GM18873 (cell line): ENCODE measurements around the gene YWHAB.

Experiments
- ATAC-seq: cut with Tn5 transposase; IDR thresholded peaks from one replicate; pipeline ENCODE4 v1.9.1; 2021; ENCODE audit warnings: mild to moderate bottlenecking, moderate library complexity, moderate number of reproducible peaks; ENCODE audit not compliant: unreplicated experiment, low FRiP score

Gene YWHAB

GRCh38 chr20:44910690-44911262 is 25.3 kb downstream of the YWHAB start:
- ATAC-seq = no peak

- ATAC-seq = no peak
These were observed 25.9 kb downstream of the YWHAB start for GRCh38 chr20:44911264-44911921.

GRCh38 chr20:44912189-44912588 is 26.7 kb downstream of the YWHAB start:
- no peak for ATAC-seq

- no peak for ATAC-seq
These were observed 29.4 kb downstream of the YWHAB start for GRCh38 chr20:44914924-44915323.

- no peak for ATAC-seq
These were observed 31.1 kb downstream of the YWHAB start for GRCh38 chr20:44916586-44916985.

DNA sequence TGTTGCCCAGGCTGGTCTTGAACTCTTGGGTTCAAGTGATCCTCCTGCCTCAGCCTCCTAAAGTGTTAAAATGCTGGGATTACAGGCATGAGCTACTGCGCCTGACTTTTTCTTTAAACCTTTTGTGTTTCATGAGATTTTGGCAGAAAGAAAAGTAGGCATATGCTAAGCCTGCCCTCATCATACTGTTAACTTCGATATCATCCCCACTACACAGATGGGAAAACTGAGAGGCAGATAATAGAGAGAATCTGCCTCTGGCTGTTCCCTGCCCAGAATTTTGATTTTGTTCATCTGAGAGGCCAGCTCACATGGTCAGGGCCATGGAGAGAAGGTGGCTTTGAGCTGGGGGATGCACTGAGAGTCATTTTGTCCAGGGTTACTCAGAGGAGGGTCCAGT is 31.9 kb downstream of the YWHAB start:
- ATAC-seq = no peak

DNA sequence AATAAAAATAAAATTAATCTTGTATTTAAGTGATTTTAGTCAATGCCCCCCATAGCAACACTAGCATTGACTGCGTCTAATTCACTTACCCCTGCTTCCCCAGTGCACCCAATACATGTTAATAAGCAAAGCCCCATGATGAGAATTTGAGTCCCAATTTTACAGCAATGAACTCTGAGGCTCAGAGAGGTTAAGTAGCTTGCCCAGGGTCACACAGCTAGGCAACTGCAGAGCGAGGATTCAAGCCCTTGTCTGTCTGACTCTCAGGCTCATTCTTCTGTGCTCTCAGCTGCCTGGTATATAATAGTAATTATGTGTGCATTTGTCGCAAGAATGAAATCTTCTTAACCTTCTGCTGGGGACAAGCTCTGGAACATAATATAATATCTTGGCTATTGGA is 32.8 kb downstream of the YWHAB start:
- ATAC-seq = no peak

- no peak for ATAC-seq
These were observed 33.3 kb downstream of the YWHAB start for GRCh38 chr20:44918761-44919160.

DNA sequence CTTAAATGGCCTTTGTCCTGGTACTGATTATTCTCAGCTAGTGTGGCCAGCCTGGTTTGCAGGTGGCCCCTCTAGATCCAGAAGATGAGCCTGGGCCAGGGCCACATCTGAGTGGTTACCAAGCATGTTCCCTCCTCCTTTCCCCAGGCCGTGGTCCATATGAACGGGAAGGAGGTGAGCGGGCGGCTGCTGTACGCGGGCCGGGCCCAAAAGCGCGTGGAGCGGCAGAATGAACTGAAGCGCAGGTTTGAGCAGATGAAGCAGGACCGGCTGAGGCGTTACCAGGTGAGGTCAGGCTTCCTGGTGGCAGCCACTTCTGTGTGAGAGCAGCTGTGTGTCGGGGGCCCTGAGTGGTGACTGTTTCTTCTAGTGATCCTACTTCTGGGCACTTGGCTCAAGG is 35.9 kb downstream of the YWHAB start:
- no peak for ATAC-seq

GRCh38 chr20:44924541-44924940 is 39.0 kb downstream of the YWHAB start:
- no peak for ATAC-seq

DNA sequence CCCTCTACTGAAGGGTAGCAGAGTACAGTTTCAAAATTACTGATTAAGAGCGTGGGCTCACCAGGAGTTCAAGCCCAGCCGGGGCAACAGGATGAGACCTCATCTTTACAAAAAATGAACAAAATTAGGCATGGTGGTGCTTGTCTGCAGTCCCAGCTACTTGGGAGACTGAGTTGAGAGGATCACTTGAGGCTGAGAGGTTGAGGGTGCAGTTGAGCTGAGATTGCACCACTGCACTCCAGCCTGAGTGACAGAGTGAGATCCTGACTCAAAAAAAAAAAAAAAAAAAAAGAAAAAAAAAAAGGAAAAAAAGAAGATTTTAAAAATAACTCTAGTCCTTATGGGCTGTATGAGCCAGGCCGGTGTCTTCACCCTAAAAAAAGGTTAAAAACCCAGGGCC is 43.1 kb downstream of the YWHAB start:
- no peak for ATAC-seq

- ATAC-seq = no peak
These were observed 45.1 kb downstream of the YWHAB start for GRCh38 chr20:44930517-44931168.

- ATAC-seq = no peak
These were observed 46.4 kb downstream of the YWHAB start for GRCh38 chr20:44931911-44932310.

DNA sequence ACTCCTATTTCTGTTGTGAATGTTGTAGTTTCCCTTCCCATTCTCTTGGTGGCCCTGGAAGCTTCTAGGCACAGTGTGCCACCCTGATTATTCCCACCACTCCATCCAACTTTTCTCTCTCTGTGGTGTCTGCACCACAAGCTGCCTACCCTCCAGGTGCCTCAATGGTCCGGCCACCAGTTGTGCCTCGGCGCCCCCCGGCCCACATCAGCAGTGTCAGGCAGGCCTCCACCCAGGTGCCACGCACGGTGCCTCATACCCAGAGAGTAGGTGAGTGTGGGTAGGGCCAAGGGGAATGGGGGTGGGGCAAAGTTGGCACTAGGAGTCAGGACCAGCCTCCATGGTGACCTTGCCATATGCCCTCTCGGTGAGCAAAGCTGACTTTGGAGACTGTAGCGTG is 47.4 kb downstream of the YWHAB start:
- no peak for ATAC-seq

- ATAC-seq = no peak
These were observed 51.0 kb downstream of the YWHAB start for GRCh38 chr20:44936510-44936909.

GRCh38 chr20:44938637-44939036 is 53.1 kb downstream of the YWHAB start:
- no peak for ATAC-seq

DNA sequence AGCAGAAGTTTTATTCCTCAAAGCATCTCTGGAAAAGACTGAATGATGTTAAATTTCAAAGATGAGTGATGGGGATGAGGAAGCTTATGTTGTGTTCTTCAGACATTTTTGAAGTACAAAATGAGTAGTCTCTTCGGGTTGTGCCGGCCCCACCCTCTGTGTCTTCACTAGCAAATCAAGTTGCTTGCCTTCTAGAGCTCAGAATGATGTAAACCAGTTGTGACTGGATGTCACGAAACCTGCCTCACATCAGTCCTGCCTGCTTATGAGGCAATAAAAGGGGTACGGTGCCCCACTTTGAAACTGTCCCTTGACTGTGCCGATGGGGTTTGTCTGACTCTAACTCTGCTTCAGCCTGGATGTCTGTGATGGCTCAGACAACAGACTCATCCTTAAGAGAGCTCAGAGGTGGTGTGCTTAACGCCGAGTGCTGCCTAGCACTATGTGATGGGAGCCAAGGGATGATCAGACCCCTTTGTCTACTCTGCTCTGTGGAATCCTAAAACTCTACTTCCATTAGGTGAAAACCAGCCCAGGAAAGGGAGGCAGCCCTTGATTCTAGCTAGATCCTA is 55.7 kb downstream of the YWHAB start:
- no peak for ATAC-seq

DNA sequence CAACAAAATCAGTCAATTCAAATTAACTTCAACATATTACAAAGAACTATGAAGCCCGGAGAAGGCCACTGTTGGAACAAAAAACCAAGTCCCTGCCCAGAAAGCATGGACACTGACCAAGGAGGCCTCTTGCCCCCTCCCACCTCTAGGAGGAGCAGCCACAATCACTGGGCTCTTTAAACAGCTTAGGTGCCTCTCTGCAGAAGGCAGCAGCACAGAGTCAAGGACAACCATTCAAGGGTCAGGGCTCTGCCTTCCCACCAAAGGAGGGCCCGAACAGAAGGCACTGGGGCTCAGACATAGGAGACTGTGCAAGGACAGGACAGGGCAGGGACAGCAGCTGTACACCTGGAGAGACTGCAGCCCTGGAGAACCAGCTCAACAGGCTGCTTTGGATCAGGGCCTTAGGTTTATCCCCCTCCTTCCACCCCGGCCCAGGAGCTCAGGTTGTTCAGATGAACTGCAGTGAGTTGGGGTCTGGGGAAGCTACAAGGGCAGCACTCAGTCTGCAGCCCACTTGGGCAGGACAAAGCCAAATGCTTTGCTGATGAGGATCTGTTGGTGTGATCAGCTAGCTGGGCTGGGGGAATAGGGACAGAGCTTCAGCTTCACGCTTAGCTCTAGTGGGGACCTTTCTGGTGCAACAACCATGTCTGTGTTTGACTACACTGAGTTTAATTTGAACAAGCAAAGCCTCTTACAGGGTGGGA is 56.9 kb downstream of the YWHAB start:
- no peak for ATAC-seq

GRCh38 chr20:44943828-44944227 is 58.3 kb downstream of the YWHAB start:
- ATAC-seq = no peak

DNA sequence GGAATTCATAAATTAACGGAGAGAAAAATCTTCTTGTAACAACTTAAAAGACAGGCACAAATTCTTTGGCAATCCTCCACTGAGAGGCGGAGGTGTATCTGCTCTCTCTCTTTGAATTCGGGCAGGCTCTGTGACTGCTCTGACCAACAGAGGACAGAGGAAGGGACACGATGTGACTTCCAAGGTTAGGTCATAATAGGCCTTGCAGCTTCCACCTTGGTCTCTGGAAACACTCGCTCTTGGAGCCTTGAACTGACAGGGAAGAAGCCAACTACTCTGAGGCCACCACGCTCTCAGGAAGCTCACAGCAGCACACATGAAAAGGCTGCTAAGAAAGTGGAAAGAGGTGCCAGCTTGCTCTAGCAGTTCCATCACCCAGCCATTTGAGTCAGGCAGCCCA is 59.8 kb downstream of the YWHAB start:
- ATAC-seq = no peak

DNA sequence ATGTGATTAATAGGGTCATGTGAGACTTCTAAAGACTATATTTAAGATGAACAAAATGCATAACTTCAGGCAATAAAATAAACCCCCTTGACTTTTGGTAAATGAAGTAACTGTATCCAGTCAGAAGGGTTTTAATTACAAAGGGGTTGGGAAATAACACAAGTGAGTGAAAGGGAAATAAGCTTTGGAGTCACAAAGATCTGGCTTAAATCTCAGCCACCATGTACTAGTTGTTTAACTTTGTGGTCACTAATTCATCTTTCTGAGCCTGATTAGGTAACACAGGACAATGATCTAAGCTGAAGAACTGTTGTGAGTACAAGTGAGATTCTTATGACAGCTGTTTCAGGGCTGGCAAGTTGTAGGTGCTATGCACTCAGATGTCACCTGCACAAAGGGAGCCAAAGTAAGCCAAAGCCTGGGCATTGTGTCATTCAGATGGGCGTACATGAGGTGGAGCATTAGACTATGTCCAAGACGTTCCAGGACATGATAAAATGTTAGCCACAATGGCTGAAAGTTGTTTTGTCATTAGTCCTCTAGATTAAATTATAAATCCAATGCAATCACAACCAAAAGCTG is 60.9 kb downstream of the YWHAB start:
- ATAC-seq = no peak
